GM18502 (cell line): Measurements from ENCODE around the gene SH3PXD2B.
"Not testable (repeated sequence)": the region's sequence is repeated elsewhere in the genome, so short reads cannot be mapped to it uniquely, and the experiment has no call there.

Source experiments
- ATAC-seq: cut with Tn5 transposase; IDR thresholded peaks from one replicate; pipeline ENCODE4 v1.9.1; 2021; ENCODE audit warnings: mild to moderate bottlenecking; ENCODE audit not compliant: unreplicated experiment, poor library complexity

Gene SH3PXD2B

DNA sequence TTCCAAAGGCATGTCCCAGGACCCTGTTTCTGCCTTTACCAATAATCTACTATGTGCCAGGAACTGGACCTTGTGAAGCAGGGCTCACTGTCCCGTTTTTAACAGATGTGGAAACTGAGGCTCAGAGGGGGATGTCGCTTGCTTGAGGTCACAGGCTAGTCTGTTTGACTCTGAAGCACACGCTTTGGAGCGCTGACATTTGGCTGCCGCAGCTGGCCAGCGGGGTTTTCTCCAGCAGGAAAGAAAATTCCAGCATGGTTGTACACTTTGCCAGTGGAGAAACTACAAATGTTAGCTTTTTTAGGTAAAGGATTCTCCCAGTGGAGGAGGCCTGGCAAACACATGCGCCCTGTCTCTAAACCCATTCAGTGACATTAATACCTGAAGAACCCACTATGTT, 50.5 kb downstream of the SH3PXD2B start:
- no peak for ATAC-seq

DNA sequence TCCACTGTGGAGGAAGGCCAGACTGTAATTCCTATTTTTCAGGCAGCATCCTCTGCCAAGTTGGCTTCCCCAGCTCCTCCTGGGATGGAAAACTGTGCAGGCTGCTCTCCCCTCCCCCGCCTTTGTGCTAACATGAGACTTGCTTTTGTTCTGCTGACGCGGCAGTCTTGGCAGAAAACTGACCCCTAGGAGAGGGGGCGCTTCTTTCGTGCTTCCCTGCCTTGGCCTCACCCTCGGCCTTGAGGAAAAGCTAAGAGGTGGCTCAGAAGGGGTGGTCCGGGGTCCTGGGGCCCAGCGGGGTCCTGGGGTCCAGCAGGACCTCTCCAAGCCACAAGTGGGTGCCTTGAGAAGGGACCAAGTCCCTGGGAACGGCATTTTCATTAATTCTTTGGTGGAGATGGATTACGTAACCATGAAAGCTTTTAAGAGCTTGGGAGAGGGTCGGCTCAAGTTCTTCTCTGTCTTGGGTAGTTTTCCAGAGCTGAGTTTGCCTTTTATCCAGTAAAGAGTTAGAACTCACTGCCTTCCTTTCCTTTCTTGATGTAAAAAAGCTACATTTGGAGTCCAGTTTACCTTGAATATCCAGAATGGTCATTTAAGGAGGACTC, 51.0 kb downstream of the SH3PXD2B start:
- no peak for ATAC-seq

DNA sequence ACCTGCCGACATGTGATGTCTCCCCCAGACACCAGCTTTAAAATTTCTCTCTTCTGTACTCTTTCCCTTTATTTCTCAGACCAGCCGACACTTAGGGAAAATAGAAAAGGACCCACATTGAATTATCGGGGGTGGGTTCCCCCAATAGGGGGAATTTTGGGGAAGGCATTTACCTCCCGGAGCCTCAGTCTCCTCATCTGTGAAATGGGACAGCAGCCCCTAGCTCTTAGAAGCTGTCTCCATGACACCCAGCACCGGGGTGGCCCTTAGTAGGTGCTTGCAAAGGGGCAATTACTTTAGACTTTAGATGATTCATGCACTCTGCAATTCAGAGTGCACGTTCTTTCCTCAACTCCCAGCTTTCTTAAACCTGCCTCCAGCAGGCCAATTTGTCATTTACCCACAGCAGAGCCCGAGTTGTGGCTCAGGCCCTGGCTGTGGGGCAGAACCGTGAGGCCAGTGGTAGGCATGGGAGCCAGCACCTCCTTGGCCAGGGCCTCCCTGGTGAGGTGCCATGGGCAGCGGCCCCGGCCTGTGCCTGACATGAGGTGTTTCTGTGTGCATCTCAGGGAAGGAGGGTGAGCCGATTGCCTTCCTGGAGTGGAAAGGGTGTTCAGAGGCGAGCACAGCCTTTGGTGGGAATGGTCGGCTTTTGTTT, 51.7 kb downstream of the SH3PXD2B start:
- no peak for ATAC-seq

DNA sequence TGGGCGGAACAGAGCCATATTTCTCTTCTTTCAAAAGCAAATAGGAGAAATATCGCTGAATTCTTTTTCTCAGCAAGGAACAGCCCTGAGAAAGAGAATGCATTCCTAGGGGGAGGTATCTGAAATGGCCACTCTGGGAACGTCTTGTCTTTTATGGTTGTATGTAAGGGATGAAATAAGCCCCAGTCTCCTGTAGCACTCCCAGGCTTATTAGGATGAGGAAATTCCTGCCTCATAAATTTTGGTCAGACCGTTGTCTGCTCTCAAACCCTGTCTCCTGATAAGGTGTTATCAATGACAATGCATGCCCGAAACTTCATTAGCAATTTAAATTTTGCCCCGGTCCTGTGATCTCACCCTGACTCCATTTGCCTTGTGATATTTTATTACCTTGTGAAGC, 52.3 kb downstream of the SH3PXD2B start:
- ATAC-seq, result not testable (repeated sequence)

DNA sequence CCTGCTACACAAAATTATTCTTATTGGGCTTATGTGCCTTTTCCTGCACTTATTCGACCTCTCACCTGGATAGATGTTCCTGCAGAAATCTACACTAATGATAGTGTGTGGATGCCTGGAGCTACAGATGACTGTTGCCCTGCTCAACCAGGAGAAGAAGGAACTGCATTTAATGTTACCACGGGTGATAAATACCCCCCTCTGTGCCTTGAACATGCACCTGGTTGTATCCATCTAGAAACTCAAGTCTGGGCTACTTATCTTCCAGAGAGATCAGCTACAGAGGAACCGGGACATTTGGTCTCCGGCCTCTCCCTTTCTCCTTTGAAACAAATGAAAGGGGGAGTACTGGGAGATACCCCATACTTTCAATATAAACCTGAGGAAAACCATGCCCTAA, 54.5 kb downstream of the SH3PXD2B start:
- ATAC-seq, result no peak

DNA sequence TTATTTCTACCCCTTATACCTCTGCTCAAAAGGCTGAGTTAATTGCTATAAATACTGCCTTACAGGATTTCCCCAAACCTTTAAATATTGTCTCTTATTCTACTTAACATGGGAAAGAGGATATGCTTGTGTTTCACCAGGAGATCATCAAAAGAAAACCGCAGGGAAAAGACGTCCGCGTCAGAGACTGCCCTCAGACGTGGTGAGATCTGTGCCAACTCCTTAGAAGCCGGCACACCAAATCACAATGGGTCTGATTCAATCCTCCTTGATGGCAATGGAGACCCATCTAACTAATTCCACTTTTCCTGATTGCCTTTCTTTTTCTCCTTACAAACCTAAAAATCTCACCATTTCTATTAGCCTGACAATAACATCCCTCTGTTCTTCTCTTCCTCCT, 55.0 kb downstream of the SH3PXD2B start:
- ATAC-seq, result no peak

DNA sequence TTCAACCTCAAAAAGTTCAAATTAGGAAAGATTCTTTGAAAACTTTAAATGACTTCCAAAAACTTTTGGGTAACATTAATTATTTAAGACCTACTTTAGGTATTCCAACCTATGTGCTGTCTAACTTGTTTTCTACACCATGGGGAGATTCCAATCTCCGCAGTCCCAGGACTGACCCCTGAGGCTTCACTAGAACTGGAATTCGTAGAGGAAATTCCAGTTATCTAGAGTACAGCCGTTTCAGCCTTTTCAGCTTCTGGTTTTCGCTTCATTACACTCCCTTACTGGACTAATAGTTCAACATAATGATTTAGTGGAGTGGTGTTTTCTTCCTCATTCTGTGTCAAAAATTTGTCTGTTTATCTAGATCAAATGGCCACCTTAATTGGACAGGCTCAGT, 55.7 kb downstream of the SH3PXD2B start:
- not testable (repeated sequence) for ATAC-seq

DNA sequence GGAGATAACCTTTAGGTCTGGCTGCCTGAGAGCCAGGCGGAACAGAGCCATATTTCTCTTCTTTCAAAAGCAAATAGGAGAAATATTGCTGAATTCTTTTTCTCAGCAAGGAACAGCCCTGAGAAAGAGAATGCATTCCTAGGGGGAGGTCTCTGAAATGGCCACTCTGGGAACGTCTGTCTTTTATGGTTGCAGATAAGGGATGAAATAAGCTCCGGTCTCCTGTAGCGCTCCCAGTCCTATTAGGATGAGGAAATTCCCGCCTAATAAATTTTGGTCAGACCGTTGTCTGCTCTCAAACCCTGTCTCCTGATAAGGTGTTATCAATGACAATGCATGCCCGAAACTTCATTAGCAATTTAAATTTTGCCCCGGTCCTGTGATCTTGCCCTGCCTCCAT, 57.3 kb downstream of the SH3PXD2B start:
- ATAC-seq, result not testable (repeated sequence)

DNA sequence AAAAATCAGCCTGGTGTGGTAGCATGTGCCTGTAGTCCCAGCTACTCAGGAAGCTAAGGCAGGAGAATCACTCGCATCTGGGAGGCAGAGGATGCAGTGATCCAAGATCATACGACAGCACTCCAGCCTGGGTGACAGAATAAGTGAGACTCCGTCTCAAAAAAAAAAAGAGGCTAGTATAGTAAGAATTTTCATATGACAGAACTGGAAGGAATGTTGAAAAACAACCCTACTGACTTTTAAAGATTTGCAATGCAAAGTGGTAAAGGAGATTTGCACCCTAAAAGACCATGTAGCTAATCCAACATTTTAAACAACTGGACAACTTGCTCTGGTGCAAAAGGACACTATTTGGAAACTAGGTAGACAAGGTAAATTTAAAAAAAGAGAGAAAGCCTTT, 58.1 kb downstream of the SH3PXD2B start:
- no peak for ATAC-seq

DNA sequence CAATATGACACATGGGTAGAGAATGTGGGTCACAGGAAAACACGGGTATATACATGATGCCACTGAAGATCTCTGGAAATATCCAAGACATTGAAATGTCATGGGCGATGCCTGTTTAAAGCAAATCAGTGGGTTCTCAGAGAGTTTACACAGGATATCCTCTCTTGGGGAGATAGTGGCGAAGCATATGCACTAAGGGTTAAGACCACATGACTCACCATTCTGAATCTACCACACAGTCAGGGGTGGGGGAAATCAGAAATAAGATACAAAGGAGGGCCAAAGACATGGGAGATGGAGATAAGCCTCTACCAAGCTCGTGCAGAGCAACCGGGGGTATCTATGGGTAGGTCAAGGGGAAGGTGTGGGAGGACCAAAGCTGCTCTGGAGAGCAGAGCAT, 58.8 kb downstream of the SH3PXD2B start:
- ATAC-seq, result no peak

DNA sequence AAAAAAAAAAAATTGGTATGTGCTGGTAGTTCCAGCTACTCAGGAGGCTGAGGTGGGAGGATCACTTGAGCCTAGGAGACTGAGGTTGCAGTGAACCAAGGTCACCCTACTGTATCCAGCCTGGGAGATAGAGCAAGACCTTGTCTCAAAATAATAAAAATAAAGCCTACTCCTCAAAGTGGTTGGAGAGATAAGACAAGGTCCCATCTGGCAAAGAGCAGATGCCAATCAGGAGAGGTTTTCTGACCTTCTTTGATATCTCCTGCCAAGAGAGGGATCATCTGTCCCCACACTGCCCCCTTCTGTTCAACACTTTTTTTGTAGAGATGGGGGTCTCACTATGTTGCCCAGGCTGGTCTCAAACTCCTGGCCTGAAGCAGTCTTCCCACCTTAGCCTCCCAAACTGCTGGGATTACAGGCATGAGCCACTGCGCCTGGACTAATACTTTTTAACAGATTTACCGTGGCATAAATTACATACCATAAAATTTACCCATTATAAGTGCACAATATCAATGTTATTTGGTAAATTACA, 64.7 kb downstream of the SH3PXD2B start:
- no peak for ATAC-seq

DNA sequence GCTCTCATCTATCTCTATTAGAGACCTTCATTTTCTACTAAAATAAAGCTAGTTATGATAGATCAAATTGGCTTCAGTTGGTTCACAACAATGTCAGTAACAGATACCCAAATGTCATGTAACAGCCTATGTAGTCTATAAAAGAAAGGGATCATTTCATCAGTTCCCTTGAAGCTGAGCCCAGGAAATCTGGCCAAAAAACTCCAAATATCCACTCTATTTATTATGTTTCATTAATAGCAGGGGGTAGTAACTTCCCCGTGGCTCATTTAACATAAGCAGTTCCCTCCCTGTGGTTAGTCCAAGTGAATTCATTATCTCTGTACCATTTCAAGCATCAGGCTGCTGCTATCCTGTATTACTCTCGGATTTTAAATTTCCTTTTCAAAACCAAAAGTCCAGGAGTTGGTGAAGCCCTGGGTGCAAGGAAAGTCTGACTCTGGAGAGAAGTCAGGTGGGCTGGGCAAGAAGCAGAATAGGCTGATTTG, 66.0 kb downstream of the SH3PXD2B start:
- ATAC-seq, result no peak

DNA sequence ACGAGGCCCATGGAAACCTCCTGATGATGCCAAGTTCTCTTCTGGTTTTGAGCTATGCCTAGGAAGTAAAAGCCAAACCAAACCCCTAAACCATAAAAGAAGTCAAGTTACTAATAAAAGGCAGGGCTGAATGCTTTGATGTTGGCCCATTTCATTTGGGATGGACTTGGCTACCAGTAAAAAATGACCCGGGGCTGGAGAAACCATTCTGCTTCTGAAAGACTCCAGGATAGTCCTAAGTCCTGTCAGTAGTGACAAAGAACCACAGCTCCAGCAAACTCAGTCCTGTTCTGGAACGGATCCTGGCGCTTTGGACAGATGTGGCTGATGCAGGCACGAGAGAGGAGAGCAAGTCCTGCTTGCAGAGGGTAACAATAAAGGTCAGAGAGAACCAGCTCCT, 68.6 kb downstream of the SH3PXD2B start:
- ATAC-seq, result no peak

DNA sequence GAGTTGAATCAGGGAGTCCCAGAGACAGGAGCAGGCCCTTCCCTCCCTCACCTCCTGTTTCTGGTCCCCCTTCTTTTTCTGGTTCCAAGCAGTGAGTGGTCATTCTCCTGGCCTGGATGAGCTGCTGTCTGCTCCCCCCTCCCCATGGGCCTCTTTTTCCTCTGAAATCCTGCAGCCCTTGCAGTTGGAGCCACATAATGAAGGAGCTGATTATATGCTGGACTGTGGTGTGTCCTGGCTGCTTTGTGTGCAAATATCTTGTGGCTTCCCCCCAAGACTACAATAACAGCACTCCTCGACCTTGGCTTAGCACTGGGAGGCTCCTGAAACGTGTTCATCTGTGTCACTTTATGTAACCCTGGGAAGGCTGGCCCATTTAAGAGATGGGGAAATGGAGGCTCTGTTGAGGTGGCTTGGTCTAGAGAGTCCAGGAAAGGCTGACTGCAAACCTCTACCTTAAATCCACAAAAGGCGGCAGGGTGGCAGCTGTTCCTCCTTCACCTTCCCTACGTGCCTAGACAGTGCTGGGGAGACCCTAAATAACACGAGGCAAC, 69.2 kb downstream of the SH3PXD2B start:
- ATAC-seq, result no peak

DNA sequence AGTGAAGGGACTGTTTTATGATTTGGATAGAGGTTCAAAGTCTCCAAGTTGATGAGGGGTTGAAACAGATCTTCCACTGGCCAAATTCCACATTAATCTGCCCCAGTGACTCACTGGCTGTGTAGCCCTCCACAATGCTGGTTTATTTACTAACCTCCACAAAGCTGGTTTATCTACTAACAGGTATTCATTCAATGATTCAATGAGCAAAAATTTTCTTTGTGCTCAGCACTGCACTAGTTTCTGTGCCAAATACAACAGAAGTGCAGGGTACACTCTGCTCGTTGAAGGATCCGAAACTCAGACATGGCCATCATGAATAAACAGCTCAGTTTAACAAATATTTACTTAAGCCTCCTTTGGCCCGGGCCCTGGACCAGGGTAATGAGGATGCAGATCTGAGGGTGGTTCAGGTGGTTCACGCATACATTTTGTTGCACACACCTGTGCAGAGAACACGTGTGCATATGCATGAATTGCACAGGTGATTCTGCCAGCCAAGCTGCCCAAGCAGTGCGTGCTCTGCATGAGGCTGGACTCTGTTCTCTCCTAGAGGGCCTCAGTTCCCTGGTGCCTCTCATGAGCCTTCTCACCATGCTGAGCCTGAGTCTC, 71.0 kb downstream of the SH3PXD2B start:
- no peak for ATAC-seq

DNA sequence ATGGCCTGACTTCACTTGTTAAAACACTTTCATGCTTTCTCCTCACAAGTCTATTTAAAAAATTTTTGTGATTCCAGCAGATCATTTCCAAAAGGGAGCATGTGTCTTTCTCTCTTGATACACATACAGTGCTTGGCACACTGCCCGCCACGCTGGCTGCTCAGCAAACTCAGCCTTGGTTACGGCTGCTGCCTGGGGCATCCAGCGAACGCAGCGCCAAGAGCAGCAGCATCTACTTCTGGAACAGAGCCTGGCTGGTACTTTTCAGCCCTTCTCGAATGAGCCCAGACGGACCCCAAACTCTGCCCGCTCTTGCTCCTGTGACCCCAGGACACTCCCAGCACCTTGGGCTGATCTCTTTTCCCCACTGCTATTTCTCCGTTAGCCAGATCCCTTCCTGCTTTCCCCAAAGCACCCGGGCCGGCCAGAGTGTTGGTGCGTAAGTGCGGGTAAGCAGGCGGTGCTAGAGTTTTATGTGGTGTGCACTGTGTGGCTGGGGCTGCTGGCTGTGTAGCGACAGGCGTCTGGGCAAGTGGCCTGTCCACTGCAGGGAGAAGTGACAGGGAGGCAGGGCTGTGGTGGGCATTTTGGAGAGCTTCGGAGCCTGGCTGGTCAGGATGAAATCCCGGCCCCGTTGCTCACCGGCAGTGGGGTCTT, 73.2 kb downstream of the SH3PXD2B start:
- no peak for ATAC-seq

DNA sequence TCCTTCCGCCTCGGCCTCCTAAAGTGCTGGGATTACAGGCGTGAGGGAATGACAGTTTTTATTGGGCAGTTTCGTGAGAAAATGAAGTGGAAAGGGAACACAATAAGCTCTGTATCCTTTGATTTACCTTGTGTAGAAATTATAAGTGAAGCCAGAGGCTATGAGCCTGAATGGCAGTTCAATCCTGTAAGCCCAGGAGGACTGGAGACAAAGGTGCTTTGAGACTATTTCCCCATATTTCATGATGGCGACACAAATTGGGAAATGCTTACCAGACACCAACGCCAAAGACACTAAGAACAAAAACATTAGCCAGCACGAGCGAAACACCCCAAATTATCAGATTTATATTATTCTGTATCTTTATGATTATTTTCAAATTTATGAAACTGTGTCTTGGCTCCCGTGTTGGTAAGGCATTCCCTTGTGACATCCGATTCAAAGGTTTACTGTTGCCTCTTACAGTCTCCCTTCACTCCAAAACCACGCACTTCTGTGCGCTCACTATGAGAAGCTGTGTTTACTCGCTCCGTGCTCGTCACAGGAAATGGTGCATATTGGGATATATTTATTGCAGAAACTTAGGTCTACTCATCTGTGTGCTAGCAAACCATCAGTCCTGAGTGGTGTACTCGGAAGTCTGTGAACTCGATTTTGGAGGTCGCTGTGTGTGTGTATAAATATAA, 73.9 kb downstream of the SH3PXD2B start:
- ATAC-seq, result no peak

DNA sequence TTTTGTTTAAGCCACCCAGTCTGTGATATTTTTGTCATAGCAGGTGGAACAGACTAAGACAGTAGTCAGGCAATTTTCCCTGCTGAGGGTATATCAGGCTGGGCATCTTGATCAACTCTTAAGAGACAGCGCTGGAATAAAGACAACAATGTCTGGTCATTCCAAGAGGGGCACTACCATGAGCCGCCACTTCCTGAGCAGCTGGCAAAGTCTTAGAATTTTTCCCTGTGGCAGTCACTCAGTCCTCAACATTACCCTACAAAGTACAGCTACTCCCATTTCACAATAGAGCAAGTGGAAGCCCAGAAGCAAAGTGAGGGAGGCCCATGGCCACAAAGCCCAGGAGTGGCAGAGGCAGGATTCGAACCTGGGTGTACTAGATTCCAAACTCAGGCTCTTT, 74.8 kb downstream of the SH3PXD2B start:
- no peak for ATAC-seq

DNA sequence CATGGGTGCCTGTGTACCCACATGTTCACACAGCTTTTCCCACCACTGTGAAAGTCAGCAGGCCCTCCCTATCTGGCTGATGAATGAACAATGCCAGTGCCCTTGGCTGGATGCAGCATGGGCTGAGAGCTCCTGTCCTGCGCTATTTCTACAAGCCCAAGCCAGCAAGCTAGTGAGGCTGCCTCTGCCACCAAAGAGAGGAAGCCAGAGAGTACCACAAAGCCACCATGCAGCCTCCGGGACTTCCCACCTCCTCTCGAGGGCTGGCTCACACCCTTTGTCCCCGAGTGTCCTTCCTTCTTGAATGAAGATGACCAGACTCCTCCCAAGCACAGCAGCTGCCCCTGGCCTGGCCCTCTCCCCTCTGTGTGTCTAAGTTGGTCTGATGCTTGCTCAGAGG, 76.5 kb downstream of the SH3PXD2B start:
- no peak for ATAC-seq

DNA sequence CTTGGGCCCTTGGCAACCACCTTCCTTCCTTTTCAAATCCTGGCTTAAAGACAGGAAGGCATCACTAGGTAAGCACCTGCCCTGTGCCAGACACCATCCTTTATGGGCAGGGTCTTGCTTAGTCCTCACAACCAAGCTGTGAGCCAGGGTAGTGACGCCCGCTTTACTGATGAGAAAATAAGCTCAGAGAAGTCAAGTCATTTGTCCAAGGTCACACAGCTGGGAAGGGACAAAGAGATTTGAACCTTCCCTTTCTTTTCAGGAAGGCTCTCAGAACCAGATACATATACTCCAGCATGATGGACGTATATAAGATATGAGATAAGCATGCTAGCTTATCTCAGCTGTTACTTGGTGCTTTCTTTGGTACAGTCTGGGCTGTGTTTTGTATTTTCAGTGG, 76.9 kb downstream of the SH3PXD2B start:
- ATAC-seq, result no peak
